Spleen (tissue), 11 donors: ENCODE data around the gene PIK3CG. TPM values are rescaled to one million over a fixed set of nuclear protein-coding genes. Genes with fewer than 3 reads are reported as not detected.

Source experiments
- DNase-seq: peaks from one replicate; pipeline ENCODE4 v3.0.0-alpha.2; 2020
- H3K27ac ChIP-seq, 8 donors: fragments of 200-600 bp; sonication (generic) in 7 of 8; 1 replicate in 4 of 8; 2 replicates in 4 of 8; pipeline versions ENCODE4 v1.5.0 to v1.8.0; 2016 to 2021; ENCODE audit warnings: inconsistent platforms in 4 of 8, mild to moderate bottlenecking in 4 of 8, moderate library complexity in 1 of 8
- H3K27me3 ChIP-seq, 7 donors: fragments of 200-600 bp; sonication (generic) in 6 of 7; replicated peaks in 1 of 7; 1 replicate in 4 of 7; 2 replicates in 3 of 7; pipeline versions ENCODE4 v1.5.0 to v1.8.0; 2016 to 2021; ENCODE audit warnings: inconsistent platforms in 3 of 7, mild to moderate bottlenecking in 1 of 7
- H3K36me3 ChIP-seq, 6 donors: fragments of 200-600 bp; sonication (generic) in 5 of 6; 1 replicate in 4 of 6; 2 replicates in 2 of 6; pipeline versions ENCODE4 v1.5.0 to v1.8.0; 2016 to 2021; ENCODE audit warnings: inconsistent platforms in 2 of 6
- H3K4me1 ChIP-seq, 6 donors: fragments of 200-600 bp; sonication (generic) in 5 of 6; 1 replicate in 3 of 6; 2 replicates in 3 of 6; pipeline versions ENCODE4 v1.5.0 to v1.8.0; 2016 to 2021; ENCODE audit warnings: inconsistent platforms in 3 of 6
- H3K4me3 ChIP-seq, 8 donors: fragments of 200-600 bp; sonication (generic) in 7 of 8; 1 replicate in 4 of 8; 2 replicates in 4 of 8; pipeline versions ENCODE4 v1.5.0 to v1.8.0; 2016 to 2021; ENCODE audit warnings: inconsistent platforms in 4 of 8, mild to moderate bottlenecking in 4 of 8, moderate library complexity in 2 of 8
- H3K9me3 ChIP-seq, 8 donors: fragments of 200-600 bp; sonication (generic) in 7 of 8; 1 replicate in 4 of 8; 2 replicates in 4 of 8; pipeline versions ENCODE4 v1.5.0 to v1.8.0; 2016 to 2021; ENCODE audit warnings: inconsistent platforms in 4 of 8
- POLR2A ChIP-seq, 3 donors: fragments of 450-650 bp; IDR thresholded peaks; one replicate each; pipeline ENCODE4 v1.5.1; 2017; ENCODE audit warnings: antibody characterized with exemption in 3 of 3, mild to moderate bottlenecking in 1 of 3
- POLR2AphosphoS5 ChIP-seq, 3 donors: sonication (generic); formaldehyde crosslinking; IDR thresholded peaks; one replicate each; pipeline ENCODE4 v1.5.1; 2017; ENCODE audit warnings: antibody characterized with exemption in 3 of 3
- WGBS, 5 donors: extraction: QIAGEN DNeasy Blood & Tissue Kit in 3 of 5; methylation state at CpG; one replicate each; pipeline versions ENCODE4 v1.1.5 to v1.1.7; 2013 to 2018; 5-methylcytosine and 5-hydroxymethylcytosine counted together
- intact Hi-C: fragments of 100-400 bp; cut with DNase I; formaldehyde crosslinking; loops from one replicate; pipeline ENCODE4 v1.15.0; 2023; ENCODE audit warnings: low total_unique reads
- polyA plus RNA-seq, 3 donors: library from polyadenylated mRNA; stranded (reverse); fragments of 200-250 nt; gene quantifications; one replicate each; pipeline ENCODE4 v1.2.1, GENCODE V29; 2013
- total RNA-seq, 7 donors: library from RNA; depleted of rRNA in 3 of 7; stranded (reverse); fragments of >200 nt in 3 of 7; fragmentation: NEBNext Ultra II Directional in 4 of 7; extraction: Animal tissue kit (Norgen Biotek cat#: 25700) in 4 of 7; gene quantifications; one replicate each; pipeline versions ENCODE4 v1.1.0 to v1.2.1, GENCODE V29; 2016 to 2021
- TF ChIP-seq, protein P1 (sequence below), 11 experiments: fragments of 200-600 bp in 7 of 11; fragments of 450-650 bp in 4 of 11; sonication (generic) in 4 of 11; IDR thresholded peaks in 8 of 11; conservative IDR thresholded peaks in 3 of 11; 1 replicate in 7 of 11; 2 replicates in 4 of 11; pipeline versions ENCODE4 v1.4.0 to v1.8.0; 2016 to 2021; ENCODE audit warnings: antibody characterized with exemption in 11 of 11, inconsistent platforms in 4 of 11, mild to moderate bottlenecking in 1 of 11
- donor health status: healthy with polysubstance abuse.
- donor health status: DM: no; HTN: no; CAD: no; lungs with moderate emphysema.
- donor health status: DM: no; HTN: no; CAD: no.
- donor health status: Bipolar disorder and iron deficiency.
- donor health status: healthy.
- donor health status: DM: no; HTN: no; CAD: no.
- donor health status: DM: yes; HTN: yes; CAD: no.

Gene PIK3CG
- total and polyA plus RNA-seq, 10 donors: 1.3 to 54.8 (median 38.0) TPM

- Histone ChIP-seq H3K4me1 (peaks cover 9 to 37% (median 17%) of the 10 kb centered on the region in 6 donors), H3K27ac (no peak overlapping the region), H3K9me3 (peaks cover 0 to 5% (median 0%) of the 10 kb centered on the region in 8 donors), H3K27me3 (no peaks in the 10 kb centered on the region), H3K4me3 (no peak overlapping the region), H3K36me3 (no peaks in the 10 kb centered on the region)
- intact Hi-C loops: no loop called here
- peak; percentile 76 for DNase-seq
- TF ChIP-seq, protein P1, sequence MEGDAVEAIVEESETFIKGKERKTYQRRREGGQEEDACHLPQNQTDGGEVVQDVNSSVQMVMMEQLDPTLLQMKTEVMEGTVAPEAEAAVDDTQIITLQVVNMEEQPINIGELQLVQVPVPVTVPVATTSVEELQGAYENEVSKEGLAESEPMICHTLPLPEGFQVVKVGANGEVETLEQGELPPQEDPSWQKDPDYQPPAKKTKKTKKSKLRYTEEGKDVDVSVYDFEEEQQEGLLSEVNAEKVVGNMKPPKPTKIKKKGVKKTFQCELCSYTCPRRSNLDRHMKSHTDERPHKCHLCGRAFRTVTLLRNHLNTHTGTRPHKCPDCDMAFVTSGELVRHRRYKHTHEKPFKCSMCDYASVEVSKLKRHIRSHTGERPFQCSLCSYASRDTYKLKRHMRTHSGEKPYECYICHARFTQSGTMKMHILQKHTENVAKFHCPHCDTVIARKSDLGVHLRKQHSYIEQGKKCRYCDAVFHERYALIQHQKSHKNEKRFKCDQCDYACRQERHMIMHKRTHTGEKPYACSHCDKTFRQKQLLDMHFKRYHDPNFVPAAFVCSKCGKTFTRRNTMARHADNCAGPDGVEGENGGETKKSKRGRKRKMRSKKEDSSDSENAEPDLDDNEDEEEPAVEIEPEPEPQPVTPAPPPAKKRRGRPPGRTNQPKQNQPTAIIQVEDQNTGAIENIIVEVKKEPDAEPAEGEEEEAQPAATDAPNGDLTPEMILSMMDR (IDR thresholded peaks at IDR 0.05 in 8 of 11, conservative IDR thresholded peaks at IDR 0.05 in 3 of 11): no peak
- peak in 2 of 3 donors; percentile 9 to 64 for TF ChIP-seq POLR2AphosphoS5 (IDR thresholded peaks at IDR 0.05)
- 70 to 78% (median 70%) methylated on average over 10 of the region's 10 CpGs for WGBS, 5 donors
Observed at GRCh38 chr7:106858618-106859532, 6.2 kb upstream of the PIK3CG start.

- H3K36me3 ChIP-seq: peaks cover 0 to 4% (median under 1%) of the 10 kb centered on the region in 6 donors
- DNase-seq: no peak
- intact Hi-C loops: loop anchor here (5.0 kb wide), 1 partner anchor 65 kb away; no protein-coding TSS in a partner anchor
- H3K27me3 ChIP-seq: no peaks in the 10 kb centered on the region
- H3K27ac ChIP-seq: peak overlapping the region in 7 of 8 donors; percentile 80 to 92 (median 88)
- peaks cover 19 to 73% (median 41%) of the 10 kb centered on the region in 6 donors for H3K4me1 ChIP-seq
- peaks cover 0 to 5% (median 0%) of the 10 kb centered on the region in 8 donors for H3K9me3 ChIP-seq
- H3K4me3 ChIP-seq: no peak overlapping the region
- no peak for TF ChIP-seq POLR2AphosphoS5 (IDR thresholded peaks at IDR 0.05)
- no peak for TF ChIP-seq POLR2A (IDR thresholded peaks at IDR 0.05)
- TF ChIP-seq, protein P1 (IDR thresholded peaks at IDR 0.05 in 8 of 11, conservative IDR thresholded peaks at IDR 0.05 in 3 of 11): no peak
- 59 to 84% (median 74%) methylated on average over 8 of the region's 8 CpGs for WGBS, 5 donors
Observed at GRCh38 chr7:106862317-106863089, 2.6 kb upstream of the PIK3CG start.

- Histone ChIP-seq H3K9me3 (peaks cover 0 to 9% (median 0%) of the 10 kb centered on the region in 8 donors), H3K27me3 (no peaks in the 10 kb centered on the region), H3K4me3 (no peak overlapping the region), H3K36me3 (peaks cover 0 to 13% (median 10%) of the 10 kb centered on the region in 6 donors), H3K4me1 (peaks cover 19 to 82% (median 42%) of the 10 kb centered on the region in 6 donors), H3K27ac (peak overlapping the region; percentile 80 to 92 (median 88))
- intact Hi-C loops: loop anchor here (5.0 kb wide), 1 partner anchor 66 kb away; no protein-coding TSS in a partner anchor
- 37 to 54% (median 42%) methylated on average over 3 of the region's 3 CpGs for WGBS, 5 donors
- TF ChIP-seq POLR2A (IDR thresholded peaks at IDR 0.05): no peak
- TF ChIP-seq, protein P1 (IDR thresholded peaks at IDR 0.05 in 8 of 11, conservative IDR thresholded peaks at IDR 0.05 in 3 of 11): no peak
- TF ChIP-seq POLR2AphosphoS5 (IDR thresholded peaks at IDR 0.05): no peak
- no peak for DNase-seq
Observed at GRCh38 chr7:106863274-106863997, 1.6 kb upstream of the PIK3CG start.
